C4-2B (cell line): Measurements from ENCODE around the gene DEDD2.
A peak's percentile ranks its signal among the peaks of the same experiment; 100 is the strongest.

Experiments
- H3K27ac ChIP-seq: fragments of 450-650 bp; 2 replicates; pipeline ENCODE4 v1.5.1; 2017
- ZFX ChIP-seq: fragments of 450-650 bp; IDR thresholded peaks from 2 replicates; pipeline ENCODE4 v1.6.1; 2017
- TF ChIP-seq, protein P1 (sequence below): fragments of 450-650 bp; conservative IDR thresholded peaks from 2 replicates; pipeline ENCODE4 v1.5.1; 2017; ENCODE audit warnings: mild to moderate bottlenecking

The DEDD2 gene

DNA sequence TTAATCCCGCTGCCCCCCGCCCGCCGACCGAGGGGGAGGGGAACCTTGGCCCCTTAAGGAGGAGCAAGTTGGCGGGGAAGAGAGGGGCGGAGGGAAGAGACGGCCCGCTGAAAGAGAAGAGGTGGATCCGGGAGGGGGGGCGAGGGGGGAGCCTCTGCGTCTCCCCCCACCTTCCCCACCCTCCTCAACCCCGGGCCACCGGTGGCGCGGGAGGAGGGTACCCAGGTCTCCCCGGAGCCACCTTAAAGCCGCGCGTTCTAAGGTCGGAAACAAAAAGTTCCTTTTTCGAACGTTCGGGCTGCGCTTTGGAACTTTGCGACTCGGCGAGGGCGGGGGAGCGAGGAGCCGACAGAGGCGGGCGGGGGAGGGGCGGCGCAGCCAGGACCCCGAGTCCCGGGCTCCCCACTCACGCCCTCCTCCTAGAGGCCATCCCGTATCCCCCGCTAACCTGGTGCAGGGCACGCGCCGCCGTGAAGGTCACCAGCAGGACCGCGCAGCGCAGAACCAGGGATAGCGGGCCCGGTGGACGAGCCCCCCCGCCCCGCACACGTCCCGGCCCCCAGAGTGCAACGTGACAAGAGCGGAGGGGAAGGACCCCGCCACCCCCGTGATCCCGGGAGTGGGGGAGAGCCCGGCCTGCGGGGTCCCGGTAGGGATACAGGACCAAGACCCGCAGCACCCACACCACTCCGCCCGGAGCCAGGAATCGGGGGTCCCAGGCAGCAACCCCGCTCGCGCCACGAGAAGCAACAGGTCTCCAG, 36.8 kb upstream of the DEDD2 start:
- H3K27ac ChIP-seq: peak overlapping the region; percentile 88
- TF ChIP-seq, protein P1, sequence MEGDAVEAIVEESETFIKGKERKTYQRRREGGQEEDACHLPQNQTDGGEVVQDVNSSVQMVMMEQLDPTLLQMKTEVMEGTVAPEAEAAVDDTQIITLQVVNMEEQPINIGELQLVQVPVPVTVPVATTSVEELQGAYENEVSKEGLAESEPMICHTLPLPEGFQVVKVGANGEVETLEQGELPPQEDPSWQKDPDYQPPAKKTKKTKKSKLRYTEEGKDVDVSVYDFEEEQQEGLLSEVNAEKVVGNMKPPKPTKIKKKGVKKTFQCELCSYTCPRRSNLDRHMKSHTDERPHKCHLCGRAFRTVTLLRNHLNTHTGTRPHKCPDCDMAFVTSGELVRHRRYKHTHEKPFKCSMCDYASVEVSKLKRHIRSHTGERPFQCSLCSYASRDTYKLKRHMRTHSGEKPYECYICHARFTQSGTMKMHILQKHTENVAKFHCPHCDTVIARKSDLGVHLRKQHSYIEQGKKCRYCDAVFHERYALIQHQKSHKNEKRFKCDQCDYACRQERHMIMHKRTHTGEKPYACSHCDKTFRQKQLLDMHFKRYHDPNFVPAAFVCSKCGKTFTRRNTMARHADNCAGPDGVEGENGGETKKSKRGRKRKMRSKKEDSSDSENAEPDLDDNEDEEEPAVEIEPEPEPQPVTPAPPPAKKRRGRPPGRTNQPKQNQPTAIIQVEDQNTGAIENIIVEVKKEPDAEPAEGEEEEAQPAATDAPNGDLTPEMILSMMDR: no peak
- TF ChIP-seq ZFX: no peak

DNA sequence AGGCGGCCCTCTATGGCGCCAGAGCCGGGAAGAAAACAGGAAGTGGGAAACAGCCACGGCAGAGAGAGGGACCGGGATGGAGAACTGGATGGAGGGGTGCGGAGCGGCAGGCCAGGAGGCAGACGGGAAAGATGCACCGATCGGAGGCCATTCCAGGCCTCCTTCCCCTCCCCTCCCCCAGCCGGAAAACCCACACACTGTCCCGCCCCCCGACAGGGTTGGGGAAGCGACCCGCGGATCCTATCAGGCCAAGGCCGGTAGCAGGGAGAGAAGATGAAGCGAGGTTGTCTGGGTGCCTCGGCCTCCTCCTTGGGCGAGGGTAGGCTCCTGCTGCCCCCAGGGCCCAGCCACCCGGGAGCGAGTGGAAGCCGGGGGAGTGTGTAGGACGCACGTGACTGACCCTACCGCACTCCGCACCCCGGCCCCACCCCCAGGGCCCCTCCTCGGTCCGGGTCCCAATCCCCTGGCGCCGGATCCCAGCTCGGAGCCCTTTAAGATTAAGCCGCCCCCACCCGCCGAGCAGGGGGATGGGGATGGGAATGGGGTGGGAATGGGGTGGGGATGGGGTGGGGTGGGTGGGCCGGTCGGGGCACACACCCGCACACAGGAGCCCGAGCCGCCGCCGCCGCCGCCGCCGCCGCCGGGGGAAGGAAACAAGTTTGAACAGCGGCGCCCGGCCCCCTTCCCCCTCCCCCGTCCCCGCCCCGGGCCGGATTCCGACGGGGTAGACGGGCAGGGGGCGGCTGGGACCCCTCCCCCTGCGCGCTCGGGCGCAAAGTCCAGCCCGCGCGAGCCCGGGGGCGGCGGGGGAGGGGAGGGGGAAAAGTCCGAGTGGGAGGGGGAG, 36.0 kb upstream of the DEDD2 start:
- TF ChIP-seq, protein P1: no peak
- TF ChIP-seq ZFX: no peak
- peak overlapping the region; percentile 88 for H3K27ac ChIP-seq

DNA sequence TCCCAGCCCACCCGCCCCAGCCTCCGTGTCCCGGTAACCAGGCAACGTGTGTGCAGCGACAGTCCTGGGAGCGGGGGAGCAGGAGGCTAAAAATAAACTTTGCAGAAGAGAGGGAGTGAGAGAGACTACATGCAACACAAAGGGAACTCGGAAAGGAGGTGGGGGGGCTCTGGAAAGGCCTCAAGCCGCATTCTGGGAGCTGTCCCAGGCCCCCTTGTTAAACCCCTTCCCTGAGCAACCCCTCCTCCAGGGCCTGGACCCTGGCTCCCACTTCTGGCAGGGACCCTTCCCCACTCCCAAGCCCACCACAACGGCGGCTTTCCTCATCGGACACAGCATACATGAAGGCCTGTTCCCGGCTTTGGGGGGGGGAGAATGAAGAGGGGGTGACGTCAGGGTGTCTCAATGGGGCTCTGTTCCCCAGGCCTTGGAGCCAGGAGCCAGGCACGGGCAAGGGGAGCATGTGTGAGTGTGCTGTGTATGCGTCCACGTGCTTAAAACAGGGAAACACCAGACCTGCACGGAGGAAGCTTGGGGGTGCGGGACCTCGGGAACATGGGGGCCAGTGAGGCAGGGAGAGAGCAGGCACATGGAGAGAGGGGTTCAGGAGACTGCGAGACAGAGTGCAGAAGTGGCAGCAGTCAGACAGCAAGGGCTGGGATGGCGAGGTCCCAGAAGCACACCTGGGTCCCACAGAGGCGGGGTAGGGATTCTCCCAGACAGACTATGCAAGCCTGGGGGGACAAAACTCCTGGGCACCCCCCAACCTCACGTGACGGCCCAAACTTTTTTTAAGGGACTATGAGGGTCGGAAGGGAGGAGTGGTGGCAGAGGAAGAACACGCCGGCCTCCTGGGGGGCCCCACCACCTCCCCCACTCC, 35.1 kb upstream of the DEDD2 start:
- no peak for TF ChIP-seq ZFX
- TF ChIP-seq, protein P1: no peak
- H3K27ac ChIP-seq: peak overlapping the region; percentile 88

DNA sequence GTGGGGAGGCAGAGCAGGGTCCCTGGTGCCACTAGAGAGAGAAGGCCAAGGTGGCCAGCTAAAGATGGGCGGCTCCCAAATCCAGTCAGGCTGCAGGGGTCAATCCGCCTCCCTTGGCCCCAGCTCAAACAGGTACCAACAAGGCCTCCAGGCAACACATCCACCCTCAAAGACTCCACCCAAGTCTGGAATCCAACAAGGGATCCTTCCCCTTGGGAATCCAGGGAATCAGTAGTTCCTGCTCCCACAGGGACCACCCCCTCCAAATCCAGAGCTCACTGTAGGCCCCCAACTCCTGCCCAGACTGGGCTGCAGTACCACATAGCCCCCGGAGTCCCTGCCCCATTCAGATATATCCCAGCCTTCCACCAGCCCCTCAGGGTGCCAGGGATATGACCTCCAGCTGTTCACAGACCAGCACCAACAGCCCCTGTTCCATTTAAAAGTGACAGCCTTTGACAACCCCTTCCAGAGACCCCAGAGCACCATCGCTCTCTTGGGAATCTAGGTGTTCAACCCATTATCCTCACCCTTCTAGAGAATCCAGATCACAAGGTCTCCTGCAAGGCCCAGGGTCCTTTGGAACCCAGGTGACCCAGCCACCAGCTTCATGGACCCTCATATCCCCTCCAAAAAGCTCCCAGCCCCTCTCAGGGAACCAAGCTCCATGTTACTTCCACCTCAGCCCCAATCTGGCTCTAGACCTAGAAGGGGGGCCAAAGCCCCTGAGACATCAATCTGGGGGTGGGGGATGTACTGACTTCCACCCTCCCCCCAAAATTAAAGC, 34.3 kb upstream of the DEDD2 start:
- no peak overlapping the region; the same call in 1 of the 2 replicates for H3K27ac ChIP-seq
- TF ChIP-seq, protein P1: no peak
- TF ChIP-seq ZFX: no peak

DNA sequence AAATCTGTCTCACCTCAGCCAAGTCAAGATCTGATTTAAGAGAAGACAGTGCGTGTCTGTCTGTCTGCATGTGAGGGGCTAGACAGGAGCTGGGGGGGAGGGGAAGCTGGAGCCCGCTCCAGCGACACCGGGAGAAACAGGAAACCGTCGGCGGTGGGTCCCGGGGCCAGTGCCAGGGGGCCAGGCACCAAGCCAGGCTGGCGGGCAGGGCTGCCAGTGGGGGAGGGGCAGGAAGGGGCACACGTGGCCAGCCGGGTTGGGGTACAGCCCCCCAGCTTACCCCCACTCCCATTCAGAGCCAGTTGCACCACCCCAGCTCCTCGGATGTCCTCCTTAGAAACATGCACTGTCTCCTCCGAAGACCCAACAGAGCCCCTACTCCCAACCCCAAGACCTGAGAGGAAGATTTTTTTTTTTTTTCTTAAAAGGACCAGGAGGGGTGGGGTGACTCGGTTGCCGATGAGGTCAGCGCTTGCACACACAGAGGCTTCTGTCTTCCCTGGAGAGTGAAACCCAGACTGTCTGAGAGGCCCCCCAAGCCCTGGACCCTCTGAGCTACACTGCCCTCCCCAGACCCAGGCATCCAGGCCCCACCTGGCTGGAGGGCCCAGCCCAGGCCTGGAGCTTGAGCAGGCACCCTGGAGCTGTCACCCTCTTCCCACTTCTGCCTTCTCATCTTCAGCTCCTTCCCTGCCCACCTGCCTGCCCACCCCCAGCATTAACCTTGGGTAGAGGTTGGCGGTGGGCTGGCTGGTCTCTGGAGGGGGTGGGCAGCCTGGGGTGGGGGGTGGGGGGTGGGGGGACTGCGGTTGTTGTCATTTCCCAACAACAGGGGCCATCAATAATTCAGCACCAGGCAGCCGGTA, 33.4 kb upstream of the DEDD2 start:
- no peak overlapping the region for H3K27ac ChIP-seq
- no peak for TF ChIP-seq ZFX
- TF ChIP-seq, protein P1: no peak

DNA sequence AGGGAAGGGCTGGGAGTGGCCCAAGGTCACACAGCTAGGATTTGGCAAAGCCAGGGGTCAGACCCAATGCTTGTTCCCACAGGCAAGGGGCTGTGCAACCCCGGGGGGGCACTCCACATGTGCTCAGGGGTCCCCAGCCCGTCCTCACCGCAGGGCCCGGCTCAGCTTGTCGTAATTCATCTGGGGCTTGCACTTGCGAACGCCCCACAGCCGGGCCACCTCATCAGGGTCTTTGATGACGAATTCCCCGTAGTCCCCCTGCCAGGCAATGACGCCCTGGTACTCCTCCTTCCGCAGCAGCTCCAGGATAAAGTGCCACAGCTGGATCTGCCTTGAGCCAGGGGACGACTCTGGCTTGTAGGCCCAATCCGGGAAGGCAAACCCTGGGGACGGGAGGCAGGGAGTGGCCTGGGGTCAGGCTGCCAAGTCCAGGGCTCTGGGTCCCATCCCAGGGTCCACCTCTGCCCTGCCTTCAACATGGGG, 32.7 kb upstream of the DEDD2 start:
- TF ChIP-seq ZFX: no peak
- TF ChIP-seq, protein P1: no peak
- no peak overlapping the region for H3K27ac ChIP-seq
